ENCODE results near the gene GIMAP8. TPM values are rescaled to one million over a fixed set of nuclear protein-coding genes. Genes with fewer than 3 reads are reported as not detected.

The GIMAP8 gene
- total RNA-seq, 2 donors from 2014 or later = 12.9 to 15.4 TPM

DNA sequence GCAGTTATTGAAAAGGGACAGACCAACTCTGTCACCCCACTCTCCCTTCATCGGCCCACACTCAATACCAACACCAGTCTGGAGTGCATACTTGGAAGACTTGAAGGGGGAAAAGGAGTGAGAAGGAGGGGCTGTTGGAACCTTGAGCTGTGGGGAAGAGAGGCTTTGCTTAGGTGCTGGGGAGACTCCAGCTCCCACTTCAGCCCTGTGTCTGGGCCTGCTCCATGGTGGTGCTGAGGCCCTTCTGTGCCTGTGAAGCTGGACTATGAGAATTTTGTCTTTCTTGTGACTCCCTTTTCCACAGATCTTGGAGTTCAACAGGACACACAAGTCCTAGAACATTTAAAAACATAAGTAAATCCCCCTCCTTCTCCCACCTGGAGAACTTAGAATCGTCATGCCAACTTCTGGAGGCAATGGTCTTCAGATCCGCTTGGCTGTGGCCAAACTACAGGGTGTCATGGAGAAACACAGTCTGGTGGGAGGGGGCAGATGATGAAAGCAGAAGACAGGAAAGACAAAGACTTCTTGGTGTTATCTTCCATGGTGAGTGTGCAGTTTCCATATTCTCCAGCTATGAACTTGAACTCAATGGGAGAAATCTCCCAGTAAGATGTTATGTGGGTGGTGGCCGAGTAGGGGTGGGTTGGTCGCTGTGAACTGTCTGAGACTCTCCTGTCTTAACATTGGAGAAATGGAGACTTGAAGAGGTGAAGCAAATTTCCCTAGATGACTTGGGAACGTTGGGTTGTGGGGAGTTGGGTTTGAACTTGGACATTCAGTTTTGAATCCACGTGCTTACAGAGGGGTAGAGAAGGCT lies 18.4 kb upstream of the GIMAP8 start:
- intact Hi-C loops (cut with DNase I) = no loop called here
- no peak for DNase-seq (ENCODE audit: low spot score)

DNA sequence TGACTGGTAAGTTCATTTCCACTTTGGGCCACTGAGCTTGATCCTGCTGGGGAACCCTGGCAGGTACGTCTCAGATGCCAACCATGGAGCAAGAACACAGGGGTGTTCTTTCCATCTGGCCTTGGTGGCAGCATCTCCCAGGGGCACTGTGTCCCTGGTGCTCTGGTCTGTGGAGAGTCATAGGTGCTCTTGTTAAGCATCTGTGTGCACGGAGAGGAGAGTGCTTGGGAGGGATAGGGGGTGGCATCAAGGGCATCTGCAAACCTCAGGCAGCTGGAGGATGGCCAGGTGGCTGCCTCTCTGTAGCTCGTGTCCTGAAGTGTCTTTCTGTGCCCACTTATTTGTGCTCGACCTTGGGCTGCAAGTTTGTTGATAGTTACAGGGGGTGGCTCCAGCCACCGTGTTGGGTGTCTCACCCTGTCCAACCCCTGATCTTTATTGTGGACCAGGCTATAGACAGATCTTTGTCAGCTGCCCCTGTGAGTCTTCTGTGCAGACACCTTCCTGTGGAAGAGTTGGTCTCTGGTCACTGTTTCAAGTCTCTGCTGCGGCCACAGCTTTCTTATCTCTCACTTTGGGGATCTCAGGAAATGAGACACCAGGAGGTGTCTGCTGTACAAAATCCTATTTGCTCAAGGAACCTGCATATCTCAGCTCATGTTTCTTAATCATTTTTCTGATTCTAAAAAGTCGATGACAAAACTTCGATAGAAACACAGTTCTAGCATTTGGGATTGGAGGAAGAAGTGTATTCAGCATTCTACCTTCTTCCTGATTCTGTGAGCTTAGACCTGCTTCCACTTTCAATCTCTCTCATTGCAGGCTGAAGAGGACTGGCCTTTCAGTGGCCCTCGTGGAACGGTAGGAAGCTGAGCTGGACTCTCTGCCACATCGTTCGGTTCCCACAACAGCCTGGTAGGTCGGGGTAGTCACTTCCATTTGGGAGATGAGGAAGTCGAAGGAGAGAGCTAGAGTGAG lies 17.2 kb upstream of the GIMAP8 start:
- intact Hi-C loops (cut with DNase I) = no loop called here
- no peak for DNase-seq (ENCODE audit: low spot score)

DNA sequence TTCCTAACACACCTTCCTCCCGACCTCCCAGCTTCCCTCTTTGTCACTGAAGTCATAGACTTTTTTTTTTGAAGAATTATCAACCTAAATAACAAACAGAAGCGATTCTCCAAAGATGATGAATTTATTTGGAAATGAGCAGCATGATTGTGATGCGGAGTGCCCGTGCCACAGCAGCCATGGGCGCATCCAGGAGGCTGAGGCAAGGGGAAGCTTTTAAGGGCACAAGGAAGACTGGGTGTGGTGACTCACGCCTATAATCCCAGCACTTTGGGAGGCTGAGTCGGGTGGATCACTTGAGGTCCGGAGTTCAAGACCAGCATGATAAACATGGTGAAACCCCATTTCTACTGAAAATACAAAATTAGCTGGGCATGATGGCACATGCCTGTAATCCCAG lies 16.2 kb upstream of the GIMAP8 start:
- no peak for DNase-seq (ENCODE audit: low spot score)
- intact Hi-C loops (cut with DNase I) = no loop called here

DNA sequence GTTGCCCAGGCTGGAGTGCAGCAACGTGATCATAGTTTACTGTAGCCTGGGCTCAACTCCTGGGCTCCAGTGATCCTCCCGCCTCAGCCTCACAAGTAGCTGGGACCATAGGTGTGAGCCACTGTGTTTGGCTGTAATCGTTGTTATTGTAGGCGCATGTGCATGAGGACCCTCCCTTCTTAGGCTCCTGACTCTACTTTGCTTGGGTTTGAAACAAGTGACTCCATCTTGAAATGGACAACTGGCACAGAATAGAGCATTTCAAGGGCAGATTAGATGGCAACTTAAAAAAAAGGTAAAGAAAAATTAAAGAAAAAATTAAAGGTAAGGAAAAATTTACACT lies 15.4 kb upstream of the GIMAP8 start:
- DNase-seq (ENCODE audit: low spot score) = no peak
- intact Hi-C loops (cut with DNase I) = no loop called here

DNA sequence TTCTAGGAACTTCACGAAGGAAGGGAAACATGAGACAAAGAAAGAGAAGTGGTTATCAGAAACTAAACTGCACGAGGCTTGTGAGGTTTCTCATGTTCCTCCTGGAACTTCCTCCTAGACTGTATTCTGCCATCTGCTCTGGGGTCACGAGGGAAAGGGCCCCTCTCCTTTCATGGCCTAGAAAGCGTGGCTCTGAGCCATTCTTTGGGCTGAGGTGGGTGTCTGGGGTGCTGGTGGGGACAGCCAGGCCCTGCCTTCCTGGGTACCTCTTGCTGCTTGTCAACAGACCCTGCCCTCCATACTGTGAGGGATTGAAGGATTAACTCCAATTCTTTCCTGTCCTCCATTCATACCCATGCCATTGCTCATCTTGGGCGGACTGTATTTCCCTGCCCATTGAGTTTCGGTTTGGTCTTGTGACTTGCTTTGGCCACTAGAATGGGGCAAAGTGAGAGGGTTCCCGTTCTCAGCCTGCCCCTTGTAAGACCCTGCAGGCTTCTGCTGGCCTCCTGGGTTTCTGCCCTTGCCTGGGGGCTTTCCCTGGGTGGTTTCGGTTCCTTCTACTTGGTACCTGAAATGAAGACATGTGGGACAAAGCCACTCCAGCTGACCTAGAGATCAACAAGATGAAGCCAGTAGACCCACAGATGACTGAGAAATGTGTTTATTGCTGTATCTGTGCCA lies 14.9 kb upstream of the GIMAP8 start:
- intact Hi-C loops (cut with DNase I) = no loop called here
- no peak for DNase-seq (ENCODE audit: low spot score)

DNA sequence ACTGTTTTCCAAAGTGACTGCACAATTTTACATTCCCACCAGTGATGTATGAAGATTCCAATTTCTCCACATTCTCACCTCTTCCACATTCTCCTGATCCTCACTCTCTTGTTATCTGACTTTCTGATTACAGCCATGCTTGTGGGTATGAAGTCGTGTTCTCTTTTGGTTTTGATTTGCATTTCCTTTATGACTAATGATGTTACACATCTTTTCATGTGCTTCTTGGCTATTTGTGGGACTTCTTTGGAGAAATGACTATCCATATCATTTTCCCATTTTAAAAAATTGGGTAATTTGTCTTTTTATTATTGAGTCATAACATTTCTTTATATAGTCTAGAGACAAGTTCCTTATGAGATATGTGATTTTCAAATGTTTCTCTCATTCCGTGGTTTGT lies 10.5 kb upstream of the GIMAP8 start:
- DNase-seq (ENCODE audit: low spot score) = no peak
- intact Hi-C loops (cut with DNase I) = no loop called here

DNA sequence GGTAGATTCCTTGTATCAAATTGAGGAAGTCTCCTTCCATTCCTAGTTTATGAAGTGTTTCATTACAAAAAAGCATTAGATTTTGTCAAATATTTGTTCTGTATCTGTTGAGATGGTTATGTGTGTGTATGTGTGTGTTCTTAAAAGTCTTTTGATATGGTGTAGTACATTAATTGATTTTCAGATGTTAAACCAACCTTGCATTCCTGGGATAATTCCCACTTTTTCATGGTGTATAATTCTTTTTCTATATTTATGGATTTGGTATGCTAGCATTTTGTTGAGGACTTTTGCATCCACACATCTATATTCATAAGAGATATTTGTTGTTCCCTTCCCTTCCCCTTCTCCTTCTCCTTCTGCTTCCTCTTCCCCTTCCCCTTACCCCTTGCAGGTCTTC lies 8.9 kb upstream of the GIMAP8 start:
- intact Hi-C loops (cut with DNase I) = no loop called here
- DNase-seq (ENCODE audit: low spot score) = no peak

DNA sequence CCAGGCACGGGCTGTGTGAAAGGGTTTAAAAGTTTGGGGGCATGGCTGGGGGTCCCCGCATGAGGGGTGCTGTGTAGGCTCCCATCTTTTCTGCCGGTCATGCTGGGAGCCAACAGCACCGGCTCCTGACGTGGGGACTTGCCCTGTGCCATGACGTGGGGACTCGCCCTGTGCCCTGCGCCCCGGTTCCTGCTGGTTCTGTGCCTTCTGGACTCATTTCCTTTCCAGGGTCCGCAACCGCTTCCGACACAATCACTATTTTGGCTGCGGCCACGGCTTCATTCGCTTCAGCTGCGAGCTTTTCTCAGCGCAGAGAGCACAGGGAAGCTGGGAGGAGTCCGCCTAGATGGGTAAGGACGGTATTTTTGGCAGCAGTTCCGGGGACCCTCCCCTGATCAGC lies 7.6 kb upstream of the GIMAP8 start:
- intact Hi-C loops (cut with DNase I) = no loop called here
- DNase-seq (ENCODE audit: low spot score) = no peak

DNA sequence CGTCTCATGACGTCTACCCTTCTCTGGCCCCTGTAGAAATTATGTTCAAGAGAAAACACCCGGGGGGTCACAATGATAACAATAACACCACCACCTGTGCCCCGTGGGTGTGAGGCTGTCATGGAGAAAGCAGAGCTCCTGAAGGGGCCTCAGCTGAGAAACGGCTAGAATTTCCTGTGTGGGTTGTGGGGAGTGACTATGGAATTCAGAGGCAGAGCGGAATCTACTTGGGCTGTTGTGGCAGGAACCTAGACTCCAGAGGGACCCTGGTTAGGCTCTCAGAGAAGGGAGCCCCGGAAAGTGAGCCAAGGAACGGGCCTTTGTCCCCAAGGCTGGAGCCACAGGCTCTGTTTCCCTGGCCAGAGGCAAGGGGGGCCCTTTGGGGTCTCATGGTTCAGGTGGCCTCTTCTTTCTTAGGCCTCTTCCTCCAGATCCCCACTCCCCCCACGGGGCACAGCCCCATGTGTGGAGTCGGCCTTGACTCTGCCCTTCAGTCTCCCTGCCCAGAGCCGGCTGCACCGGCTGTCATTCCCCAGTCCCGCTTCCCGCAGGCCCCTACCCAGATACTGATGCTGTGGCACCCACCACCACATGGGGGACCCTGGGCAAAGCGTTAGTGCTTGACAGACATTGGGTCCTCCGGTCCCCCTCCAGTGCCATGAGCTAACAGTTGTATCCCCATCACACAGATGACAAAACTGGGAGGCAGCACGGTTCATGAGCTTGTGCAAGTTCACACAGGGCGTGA lies 6.5 kb upstream of the GIMAP8 start:
- intact Hi-C loops (cut with DNase I) = no loop called here
- no peak for DNase-seq (ENCODE audit: low spot score)

DNA sequence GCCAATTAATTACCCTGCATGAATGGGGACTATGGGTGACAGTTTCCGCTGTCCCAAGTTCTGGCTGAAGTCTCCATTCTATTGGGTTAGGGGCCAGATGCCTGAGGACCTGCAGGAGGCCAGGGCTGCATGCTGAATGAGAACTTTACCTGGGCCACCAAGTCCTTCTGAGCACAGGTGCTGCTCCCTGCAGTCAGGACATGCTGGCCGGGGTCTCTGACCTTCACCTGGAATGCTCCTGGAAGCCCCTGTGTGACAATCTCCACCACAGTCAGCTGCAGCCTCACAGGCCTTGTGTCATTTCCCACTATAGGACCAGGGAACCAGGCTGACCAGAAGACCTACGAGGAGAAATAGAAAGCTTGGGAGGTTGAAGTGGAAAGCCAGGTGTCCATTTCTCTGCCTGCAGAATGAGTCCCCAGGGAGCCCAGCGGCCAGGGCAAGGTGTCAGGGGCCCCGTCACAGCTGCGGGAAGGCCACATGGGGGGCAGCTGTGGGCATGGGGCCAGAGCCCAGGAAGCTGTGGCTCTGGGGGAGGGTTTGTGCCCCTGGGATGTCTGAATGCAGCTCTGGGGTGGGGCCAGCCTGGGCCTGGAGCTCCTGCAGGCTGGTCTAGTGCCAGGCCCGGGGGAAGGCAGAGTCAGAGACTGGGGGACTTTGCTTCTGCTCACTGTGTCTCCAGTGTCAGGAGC lies 5.6 kb upstream of the GIMAP8 start:
- no peak for DNase-seq (ENCODE audit: low spot score)
- intact Hi-C loops (cut with DNase I) = no loop called here

DNA sequence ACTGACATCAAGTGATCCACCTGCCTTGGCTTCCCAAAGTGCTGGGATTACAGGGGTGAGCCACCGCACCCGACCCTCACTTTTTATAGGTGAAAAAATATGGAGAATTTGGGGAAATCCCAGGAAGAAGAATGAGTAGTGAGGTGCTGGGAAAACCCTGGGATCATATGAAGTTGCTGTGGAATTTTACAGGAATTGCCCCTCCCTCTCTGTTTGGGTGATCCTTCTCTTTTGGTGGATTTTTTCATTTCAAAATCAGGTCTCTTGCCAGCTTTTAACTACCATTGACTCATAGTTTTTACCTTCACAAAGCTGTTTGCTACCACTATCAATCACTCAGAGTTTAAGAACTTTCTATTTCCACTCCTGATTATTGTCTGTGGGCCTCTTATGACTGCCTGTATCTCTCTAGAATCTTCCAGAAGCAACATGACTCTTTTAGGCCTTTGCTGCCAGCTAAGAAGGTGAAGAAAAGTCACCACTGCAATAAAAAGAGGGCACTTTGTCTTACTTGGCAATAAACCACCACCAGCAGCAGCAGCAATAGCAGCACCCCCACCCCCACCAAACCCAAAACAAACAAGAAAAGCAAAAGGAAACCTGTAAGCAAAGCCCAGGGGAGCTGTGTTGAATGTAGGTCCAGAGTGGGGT lies 4.0 kb upstream of the GIMAP8 start:
- intact Hi-C loops (cut with DNase I) = no loop called here

DNA sequence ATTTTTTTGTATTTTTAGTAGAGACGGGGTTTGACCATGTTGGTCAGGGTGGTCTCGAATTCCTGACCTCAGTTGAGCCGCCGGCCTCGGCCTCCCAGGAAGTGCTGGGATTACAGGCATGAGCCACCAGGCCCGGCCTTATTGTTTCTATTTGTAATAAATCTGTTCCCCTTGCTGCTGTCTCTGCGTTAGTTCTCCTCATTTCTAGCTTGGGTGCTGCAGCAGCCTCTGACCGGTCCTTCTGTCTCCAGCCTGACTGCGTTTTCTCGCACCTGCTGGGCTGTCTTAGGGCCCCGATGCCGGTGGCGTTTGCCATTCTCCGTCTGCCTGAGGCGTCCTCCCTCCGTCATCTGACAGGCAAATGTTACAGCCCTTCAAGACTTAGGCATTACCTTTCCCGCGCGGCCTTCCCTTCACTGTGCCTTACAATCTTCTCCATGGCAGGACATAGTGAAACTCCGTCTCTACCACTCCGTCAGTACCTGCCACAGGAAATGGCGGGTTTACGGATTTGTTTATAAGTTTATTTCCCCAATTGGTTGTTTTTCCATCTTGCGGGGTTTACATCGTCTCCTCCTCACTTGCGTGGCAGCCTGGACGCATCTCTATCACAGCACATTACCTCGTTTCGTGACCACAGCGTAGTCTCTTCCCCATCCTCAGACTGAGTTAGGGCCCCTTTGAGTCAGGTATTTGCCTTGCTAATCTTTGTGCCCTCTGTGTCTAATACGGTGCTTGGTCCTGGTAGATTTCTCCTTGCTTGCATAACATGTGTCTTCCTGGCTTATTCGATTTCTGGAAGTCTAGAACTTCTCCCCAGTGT lies 2.3 kb upstream of the GIMAP8 start:
- intact Hi-C loops (cut with DNase I) = no loop called here
- DNase-seq (ENCODE audit: low spot score) = no peak

More for the DNA sequence above, 4.0 kb upstream of the GIMAP8 start:
- DNase-seq (ENCODE audit: low spot score) = no peak

DNA sequence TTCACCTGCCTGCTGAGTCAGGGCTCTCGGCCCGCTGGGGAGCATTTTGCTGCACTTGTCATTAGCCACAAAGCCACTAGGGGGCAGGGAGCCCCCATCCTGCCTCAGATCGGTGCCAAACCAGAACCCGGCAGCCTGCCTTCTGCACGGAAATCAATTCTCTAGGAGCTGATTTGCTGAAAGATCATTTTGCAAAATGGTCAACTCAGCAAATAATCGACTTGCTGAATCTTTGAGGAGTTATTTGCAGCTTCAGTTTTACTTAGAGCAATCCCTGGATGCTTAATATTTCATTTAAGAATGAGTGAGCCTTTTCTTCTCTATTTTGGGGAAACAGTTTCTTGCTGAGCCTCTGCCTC lies 1.7 kb upstream of the GIMAP8 start:
- DNase-seq (ENCODE audit: low spot score) = peak; percentile 93
- intact Hi-C loops (cut with DNase I) = no loop called here

DNA sequence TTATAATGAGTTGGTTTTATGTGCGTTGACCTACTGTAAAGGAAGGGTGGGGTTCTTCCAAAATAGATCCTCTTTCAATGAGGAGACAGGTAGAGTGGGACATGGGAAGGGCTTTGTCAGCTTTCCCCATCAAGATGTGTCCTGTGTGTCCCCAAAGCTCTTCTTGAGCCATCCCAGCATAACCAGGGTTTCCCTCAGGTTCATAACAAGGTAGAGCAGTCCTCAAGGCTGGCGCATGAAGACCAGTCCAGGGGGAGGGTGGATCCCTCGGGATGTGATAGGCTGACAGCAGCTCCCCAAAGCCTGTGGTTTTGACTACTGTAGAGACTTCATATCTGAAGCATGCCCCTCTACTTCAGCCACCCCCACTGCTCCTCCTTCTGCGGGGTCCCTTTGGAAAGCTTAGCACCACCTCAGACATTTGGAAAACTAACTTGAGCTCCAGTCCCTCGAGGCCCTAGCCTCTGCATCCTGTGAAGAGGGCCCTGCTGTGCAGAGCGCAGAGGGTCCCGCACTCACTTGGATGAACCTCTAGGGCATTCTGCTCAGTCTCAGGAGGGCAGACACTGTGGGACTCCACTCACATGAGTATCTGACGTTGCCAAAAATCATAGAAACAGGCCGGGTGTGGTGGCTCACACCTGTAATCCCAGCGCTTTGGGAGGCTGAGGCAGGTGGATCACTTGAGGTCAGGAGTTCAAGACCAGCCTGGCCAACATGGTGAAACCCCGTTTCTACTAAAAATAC lies 1.1 kb upstream of the GIMAP8 start:
- intact Hi-C loops (cut with DNase I) = no loop called here
- no peak for DNase-seq (ENCODE audit: low spot score)

DNA sequence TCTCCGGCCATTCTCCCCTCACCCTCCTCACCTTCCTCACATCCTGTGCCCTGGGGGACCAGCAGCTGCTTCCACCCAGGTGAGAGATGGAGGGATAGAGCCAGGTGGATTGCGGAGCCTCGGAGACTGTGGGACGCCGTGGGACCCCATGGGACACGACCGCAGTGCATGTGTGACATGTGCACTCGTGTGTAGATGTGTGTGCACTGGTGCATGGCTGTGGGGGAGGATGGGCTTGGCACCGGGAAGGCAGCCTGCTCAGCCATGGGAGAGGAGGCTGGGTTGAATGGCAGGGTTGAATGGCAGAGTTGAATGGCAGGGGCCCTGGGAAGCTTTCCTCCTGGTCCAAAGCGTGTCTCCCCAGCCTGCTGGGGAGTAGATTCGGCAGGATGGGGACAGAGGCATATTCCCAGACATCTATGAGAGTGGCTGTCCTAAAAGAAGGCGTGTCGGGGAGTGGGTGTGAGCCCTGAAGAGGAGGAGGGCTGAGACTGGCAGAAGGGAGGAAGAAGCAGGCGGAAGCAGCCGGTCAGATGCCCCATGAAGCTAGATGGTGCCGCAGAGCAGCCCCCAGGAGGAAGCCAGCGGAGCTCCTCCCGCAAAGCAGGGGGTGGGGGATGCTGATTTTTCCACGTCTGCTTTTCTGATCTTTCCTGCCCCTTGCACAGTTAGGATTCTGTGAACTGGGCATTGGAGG lies 815 bp downstream of the GIMAP8 start:
- peak; percentile 90 for DNase-seq (ENCODE audit: low spot score)

DNA sequence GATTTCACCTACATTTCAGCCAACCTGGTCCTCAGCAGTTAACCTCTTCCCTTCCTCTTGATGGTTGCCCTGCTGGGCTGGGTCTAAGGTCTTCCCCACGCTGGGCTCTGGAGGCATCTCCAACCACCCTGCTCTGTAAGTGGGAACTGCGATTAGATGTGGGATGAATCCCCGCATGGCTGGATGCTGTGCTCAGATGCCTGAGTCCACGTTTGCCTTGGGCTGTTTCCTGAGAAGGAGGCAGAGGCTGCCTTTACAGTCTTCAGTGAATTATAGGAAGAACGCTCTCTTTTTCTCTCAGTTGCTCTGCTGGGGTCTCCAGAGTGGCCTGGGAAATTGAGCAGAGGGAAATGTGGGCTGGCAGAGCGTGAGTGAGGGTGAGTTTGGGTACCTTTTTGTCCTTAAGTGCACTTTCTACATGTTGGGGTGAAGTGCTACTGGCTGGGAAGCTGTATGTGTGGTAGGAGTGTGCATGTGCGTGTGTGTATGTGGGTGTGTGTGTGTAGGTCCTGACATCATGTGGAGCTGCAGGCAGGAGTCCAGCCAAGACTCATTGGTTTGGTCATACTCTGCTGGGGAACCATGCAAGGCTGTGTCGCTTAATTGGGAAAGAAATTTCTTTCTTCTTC lies 1.5 kb downstream of the GIMAP8 start:
- intact Hi-C loops (cut with DNase I) = no loop called here
- no peak for DNase-seq (ENCODE audit: low spot score)

More for the DNA sequence above, 815 bp downstream of the GIMAP8 start:
- intact Hi-C loops (cut with DNase I) = no loop called here
